ENCODE data around the gene KCNQ1. TPM values are rescaled to one million over a fixed set of nuclear protein-coding genes. Genes with fewer than 3 reads are reported as not detected.

KCNQ1 gene
- total and polyA plus RNA-seq, 12 donors, result 11.0 to 447 (median 320) TPM

DNA sequence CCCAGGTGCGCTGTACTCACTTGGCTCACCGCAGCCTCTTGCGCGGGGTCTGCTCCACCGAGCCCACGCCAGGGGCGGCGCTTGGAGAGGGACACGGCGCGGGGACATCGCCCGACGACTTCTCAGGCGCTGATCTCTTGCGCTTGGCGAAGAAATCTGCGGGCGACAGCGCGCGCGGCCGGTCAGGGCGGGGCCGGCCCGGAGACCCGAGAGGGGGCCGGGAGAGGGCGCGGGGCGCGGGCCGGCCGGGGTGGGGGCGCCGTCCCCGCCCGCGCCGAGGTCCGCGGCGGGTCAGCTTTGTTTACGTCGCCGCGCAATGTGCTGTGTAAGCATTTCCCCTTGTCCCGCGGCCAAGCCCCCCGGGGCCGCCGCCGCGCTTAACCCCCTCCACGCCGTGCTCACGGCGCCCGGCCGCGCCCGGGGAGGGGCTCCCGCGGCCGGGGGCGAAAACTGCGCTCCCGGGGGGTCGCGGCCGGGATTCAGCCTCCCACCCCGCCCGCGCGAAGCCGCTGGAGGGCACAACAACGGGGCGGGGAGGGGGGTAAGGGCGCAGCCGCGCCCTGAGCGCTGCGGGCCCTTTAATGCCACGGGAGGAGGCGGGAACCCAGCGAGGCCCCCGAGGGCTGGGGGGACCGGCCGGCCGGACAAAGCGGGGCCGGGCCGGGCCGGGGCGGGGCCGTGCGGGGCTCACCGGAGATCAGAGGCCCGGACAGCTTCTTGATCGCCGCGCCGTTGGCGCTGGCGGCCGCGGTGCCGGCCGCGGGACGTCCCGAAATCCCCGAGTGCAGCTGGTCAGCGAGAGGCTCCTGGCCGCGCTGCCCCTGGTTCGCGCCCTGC, 439.4 kb downstream of the KCNQ1 start:
- Histone ChIP-seq H3K27ac (peak overlapping the region in 4 of 5 donors; percentile 53 to 79 (median 76)), H3K4me3 (peak overlapping the region in 2 of 4 donors; percentile 96 to 97), H3K27me3 (no peaks in the 10 kb centered on the region), H3K4me1 (replicated peaks in 1 of 2) (peaks cover 6 to 28% of the 10 kb centered on the region in 2 donors), H3K9me3 (replicated peaks in 1 of 3) (no peaks in the 10 kb centered on the region), H3K36me3 (replicated peaks in 1 of 2) (no peaks in the 10 kb centered on the region)
- intact Hi-C loops (cut with DNase I), result loop anchor here (10.0 kb wide), 2 partner anchors 169 to 189 kb away; partner anchors contain the start of gene KCNQ1OT1 (in 1 of the 2)
- DNase-seq, result peak in 4 of 7 donors; percentile 47 to 63 (median 57)
- TF ChIP-seq, protein P1, sequence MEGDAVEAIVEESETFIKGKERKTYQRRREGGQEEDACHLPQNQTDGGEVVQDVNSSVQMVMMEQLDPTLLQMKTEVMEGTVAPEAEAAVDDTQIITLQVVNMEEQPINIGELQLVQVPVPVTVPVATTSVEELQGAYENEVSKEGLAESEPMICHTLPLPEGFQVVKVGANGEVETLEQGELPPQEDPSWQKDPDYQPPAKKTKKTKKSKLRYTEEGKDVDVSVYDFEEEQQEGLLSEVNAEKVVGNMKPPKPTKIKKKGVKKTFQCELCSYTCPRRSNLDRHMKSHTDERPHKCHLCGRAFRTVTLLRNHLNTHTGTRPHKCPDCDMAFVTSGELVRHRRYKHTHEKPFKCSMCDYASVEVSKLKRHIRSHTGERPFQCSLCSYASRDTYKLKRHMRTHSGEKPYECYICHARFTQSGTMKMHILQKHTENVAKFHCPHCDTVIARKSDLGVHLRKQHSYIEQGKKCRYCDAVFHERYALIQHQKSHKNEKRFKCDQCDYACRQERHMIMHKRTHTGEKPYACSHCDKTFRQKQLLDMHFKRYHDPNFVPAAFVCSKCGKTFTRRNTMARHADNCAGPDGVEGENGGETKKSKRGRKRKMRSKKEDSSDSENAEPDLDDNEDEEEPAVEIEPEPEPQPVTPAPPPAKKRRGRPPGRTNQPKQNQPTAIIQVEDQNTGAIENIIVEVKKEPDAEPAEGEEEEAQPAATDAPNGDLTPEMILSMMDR (IDR thresholded peaks at IDR 0.05), result no peak
- TF ChIP-seq POLR2A (IDR thresholded peaks at IDR 0.05), result peak in 1 of 2 donors; percentile 8
- 0 to 1% (median 1%) methylated on average over 31 to 116 of the region's 119 CpGs; no CpG with 5 or more reads in 1 of the 4 donors for WGBS, 4 donors

GRCh38 chr11:2885017-2885677, 440.3 kb downstream of the KCNQ1 start:
- Histone ChIP-seq H3K9me3 (replicated peaks in 1 of 3) (no peaks in the 10 kb centered on the region), H3K36me3 (replicated peaks in 1 of 2) (no peaks in the 10 kb centered on the region), H3K27ac (peak overlapping the region in 4 of 5 donors; percentile 67 to 79 (median 72)), H3K4me1 (replicated peaks in 1 of 2) (peaks cover 6 to 28% of the 10 kb centered on the region in 2 donors), H3K27me3 (no peaks in the 10 kb centered on the region), H3K4me3 (peak overlapping the region in 3 of 4 donors; percentile 22 to 96 (median 60))
- TF ChIP-seq, protein P1 (IDR thresholded peaks at IDR 0.05), result peak in 3 of 6 experiments; percentile 32 to 48 (median 34)
- TF ChIP-seq POLR2A (IDR thresholded peaks at IDR 0.05), result no peak
- WGBS, 4 donors, result 0 to 1% (median 1%) methylated on average over 20 to 80 of the region's 80 CpGs
- intact Hi-C loops (cut with DNase I), result loop anchor here (10.0 kb wide), 2 partner anchors 170 to 190 kb away; partner anchors contain the start of gene KCNQ1OT1 (in 1 of the 2)
- DNase-seq, result peak in 5 of 7 donors; percentile 61 to 76 (median 68)

DNA sequence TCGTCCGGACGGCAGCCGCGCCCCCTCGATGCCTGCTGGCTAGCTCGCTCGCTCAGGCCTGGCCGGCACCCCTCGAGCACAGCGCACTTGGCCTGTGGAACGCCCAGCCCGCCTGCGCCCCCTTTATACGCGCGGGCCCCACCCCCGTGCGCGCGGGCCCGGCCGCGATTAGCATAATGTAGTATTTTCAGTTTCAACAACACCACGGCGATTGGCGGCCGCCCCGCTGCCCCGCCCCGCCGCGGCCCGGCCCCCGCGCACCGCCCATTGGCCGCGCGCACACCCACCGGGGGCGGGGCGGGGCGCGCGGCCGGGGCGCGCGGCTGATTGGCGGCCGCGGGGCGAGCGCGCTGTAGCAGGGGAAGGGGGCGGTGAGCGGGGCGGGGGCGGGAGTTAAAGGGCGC, 440.9 kb downstream of the KCNQ1 start, which contains the start of gene CDKN1C:
Gene CDKN1C (minus strand): TSS at position 98 of the 404 bp plus-strand sequence. CDS start 319 bp downstream, outside the sequence.
- Histone ChIP-seq H3K4me1 (replicated peaks in 1 of 2) (peaks cover 6 to 28% of the 10 kb centered on the region in 2 donors), H3K27ac (peak within 1 kb of the TSS in 4 of 5 donors; percentile 67 to 79 (median 76)), H3K4me3 (peak within 1 kb of the TSS in 3 of 4 donors; percentile 22 to 97 (median 96)), H3K27me3 (no peaks in the 10 kb centered on the region), H3K9me3 (replicated peaks in 1 of 3) (no peaks in the 10 kb centered on the region), H3K36me3 (replicated peaks in 1 of 2) (no peaks in the 10 kb centered on the region)
- peak; percentile 97 for TF ChIP-seq POLR2A (IDR thresholded peaks at IDR 0.05)
- TF ChIP-seq, protein P1 (IDR thresholded peaks at IDR 0.05), result no peak
- DNase-seq, result peak; percentile 84 to 96 (median 90)
- intact Hi-C loops (cut with DNase I), result loop anchor here (2.0 to 10.0 kb wide), 3 partner anchors 171 to 353 kb away; partner anchors contain the start of gene KCNQ1OT1 (in 1 of the 2)
- WGBS, 4 donors, result 1% methylated on average over 23 to 60 of the region's 61 CpGs; no CpG with 5 or more reads in 1 of the 4 donors

Measured in adrenal gland (tissue), 12 donors.